ENCODE data around the gene AFG1L.

GRCh38 chr6:108359901-108360882, 65.3 kb downstream of the AFG1L start:
- TF ChIP-seq CTCF (IDR thresholded peaks at IDR 0.05), result no peak
- TF ChIP-seq POLR2A (IDR thresholded peaks at IDR 0.05), result no peak
- no peak for TF ChIP-seq POLR2AphosphoS5 (IDR thresholded peaks at IDR 0.05)
